ENCODE data around the gene MCTP2.

MCTP2 gene

GRCh38 chr15:94300612-94301011 lies 69.3 kb downstream of the MCTP2 start:
- no peak for DNase-seq

- no peak for DNase-seq
Observed at GRCh38 chr15:94305133-94305532, 73.8 kb downstream of the MCTP2 start.

GRCh38 chr15:94306700-94307650 lies 75.6 kb downstream of the MCTP2 start:
- DNase-seq, result no peak

- DNase-seq, result no peak
Observed at GRCh38 chr15:94312946-94313345, 81.6 kb downstream of the MCTP2 start.

- DNase-seq, result no peak
Observed at GRCh38 chr15:94314639-94315038, 83.3 kb downstream of the MCTP2 start.

GRCh38 chr15:94317211-94317610 lies 85.8 kb downstream of the MCTP2 start:
- no peak for DNase-seq

- no peak for DNase-seq
Observed at GRCh38 chr15:94322141-94322540, 90.8 kb downstream of the MCTP2 start.

- no peak for DNase-seq
Observed at GRCh38 chr15:94323076-94323475, 91.7 kb downstream of the MCTP2 start.

- DNase-seq, result peak; percentile 86
Observed at GRCh38 chr15:94324117-94324826, 92.9 kb downstream of the MCTP2 start.

- no peak for DNase-seq
Observed at GRCh38 chr15:94324835-94325767, 93.7 kb downstream of the MCTP2 start.

- peak; percentile 77 for DNase-seq
Observed at GRCh38 chr15:94327356-94327936, 96.1 kb downstream of the MCTP2 start.

GRCh38 chr15:94331731-94332130 lies 100.4 kb downstream of the MCTP2 start:
- no peak for DNase-seq

GRCh38 chr15:94335616-94336015 lies 104.3 kb downstream of the MCTP2 start:
- DNase-seq, result no peak

- DNase-seq, result no peak
Observed at GRCh38 chr15:94336817-94337467, 105.6 kb downstream of the MCTP2 start.

- DNase-seq, result no peak
Observed at GRCh38 chr15:94338243-94338846, 107.0 kb downstream of the MCTP2 start.

- no peak for DNase-seq
Observed at GRCh38 chr15:94346282-94346681, 114.9 kb downstream of the MCTP2 start.

GRCh38 chr15:94348084-94348483 lies 116.7 kb downstream of the MCTP2 start:
- DNase-seq, result no peak

- no peak for DNase-seq
Observed at GRCh38 chr15:94351031-94351535, 119.7 kb downstream of the MCTP2 start.

- DNase-seq, result no peak
Observed at GRCh38 chr15:94352636-94353487, 121.5 kb downstream of the MCTP2 start.

GRCh38 chr15:94353488-94353820 lies 122.1 kb downstream of the MCTP2 start:
- DNase-seq, result no peak
